ENCODE measurements around the gene COLEC12.

Gene COLEC12

DNA sequence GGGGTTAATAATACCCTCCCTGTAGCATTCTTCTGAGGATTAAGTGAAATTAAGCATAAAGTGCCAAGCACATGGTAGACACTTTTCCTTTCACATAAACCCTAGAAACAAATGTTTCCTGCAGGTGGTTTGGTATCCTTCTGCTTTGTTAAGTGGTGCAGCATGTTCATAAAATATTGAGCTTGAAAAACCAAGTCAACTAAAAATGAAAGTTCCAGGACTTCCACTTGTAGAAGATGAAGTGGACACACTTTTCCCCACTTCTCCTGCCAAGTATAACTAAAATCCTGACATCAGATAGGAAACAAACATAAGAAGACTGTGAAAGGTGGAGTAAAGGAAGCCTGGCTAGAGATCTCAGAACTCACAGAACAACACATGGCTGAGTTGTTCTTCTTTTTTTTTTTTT is 90.5 kb downstream of the COLEC12 start:
- Histone ChIP-seq H3K9ac (ENCODE audit: low read length) (no peak overlapping the region), H3F3A (ENCODE audit: insufficient read depth) (no peaks in the 10 kb centered on the region), H3K79me2 (ENCODE audit: insufficient read depth, low read length) (no peaks in the 10 kb centered on the region), H3K27ac (ENCODE audit: low read depth, low read length) (no peak overlapping the region), H4K20me1 (ENCODE audit: low read depth, low read length) (no peaks in the 10 kb centered on the region), H3K27me3 (ENCODE audit: low read length) (no peaks in the 10 kb centered on the region), H3K4me3 (ENCODE audit: insufficient read depth, low read length, poor library complexity, severe bottlenecking) (no peak overlapping the region), H3K4me2 (ENCODE audit: low read depth, low read length, poor library complexity, severe bottlenecking) (no peak overlapping the region), H2AFZ (ENCODE audit: low read depth, low read length, severe bottlenecking) (no peak overlapping the region), H3K36me3 (ENCODE audit: low read length) (no peaks in the 10 kb centered on the region), H3K9me3 (ENCODE audit: insufficient read depth, low read length) (no peaks in the 10 kb centered on the region), H3K9me2 (replicated peaks; ENCODE audit: insufficient read depth, low read length) (no peaks in the 10 kb centered on the region)
- TF ChIP-seq CTCF (IDR thresholded peaks at IDR 0.05; ENCODE audit: insufficient read depth, low read length, poor library complexity, severe bottlenecking) (no peak), EZH2phosphoT487 (conservative IDR thresholded peaks at IDR 0.05; ENCODE audit: low read length) (no peak)

- no peaks in the 10 kb centered on the region for H3K27me3 ChIP-seq (ENCODE audit: low read length)
- H3K9me3 ChIP-seq (ENCODE audit: insufficient read depth, low read length): no peaks in the 10 kb centered on the region
- no peak overlapping the region for H2AFZ ChIP-seq (ENCODE audit: low read depth, low read length, severe bottlenecking)
- no peaks in the 10 kb centered on the region for H3K9me2 ChIP-seq (replicated peaks; ENCODE audit: insufficient read depth, low read length)
- H3K36me3 ChIP-seq (ENCODE audit: low read length): no peaks in the 10 kb centered on the region
- H3K4me3 ChIP-seq (ENCODE audit: insufficient read depth, low read length, poor library complexity, severe bottlenecking): no peak overlapping the region
- H3K27ac ChIP-seq (ENCODE audit: low read depth, low read length): no peak overlapping the region
- H4K20me1 ChIP-seq (ENCODE audit: low read depth, low read length): no peaks in the 10 kb centered on the region
- TF ChIP-seq CTCF (IDR thresholded peaks at IDR 0.05; ENCODE audit: insufficient read depth, low read length, poor library complexity, severe bottlenecking) (no peak), EZH2phosphoT487 (conservative IDR thresholded peaks at IDR 0.05; ENCODE audit: low read length) (no peak)
- H3K4me2 ChIP-seq (ENCODE audit: low read depth, low read length, poor library complexity, severe bottlenecking): no peak overlapping the region
- H3K9ac ChIP-seq (ENCODE audit: low read length): no peak overlapping the region
- H3F3A ChIP-seq (ENCODE audit: insufficient read depth): no peaks in the 10 kb centered on the region
- no peaks in the 10 kb centered on the region for H3K79me2 ChIP-seq (ENCODE audit: insufficient read depth, low read length)
These were observed 92.1 kb downstream of the COLEC12 start for GRCh38 chr18:408367-408766.

- no peaks in the 10 kb centered on the region for H3K79me2 ChIP-seq (ENCODE audit: insufficient read depth, low read length)
- H3F3A ChIP-seq (ENCODE audit: insufficient read depth): no peaks in the 10 kb centered on the region
- no peak overlapping the region for H3K4me3 ChIP-seq (ENCODE audit: insufficient read depth, low read length, poor library complexity, severe bottlenecking)
- no peaks in the 10 kb centered on the region for H3K36me3 ChIP-seq (ENCODE audit: low read length)
- TF ChIP-seq CTCF (IDR thresholded peaks at IDR 0.05; ENCODE audit: insufficient read depth, low read length, poor library complexity, severe bottlenecking) (no peak), EZH2phosphoT487 (conservative IDR thresholded peaks at IDR 0.05; ENCODE audit: low read length) (no peak)
- no peak overlapping the region for H3K27ac ChIP-seq (ENCODE audit: low read depth, low read length)
- no peaks in the 10 kb centered on the region for H3K9me2 ChIP-seq (replicated peaks; ENCODE audit: insufficient read depth, low read length)
- no peak overlapping the region for H3K9ac ChIP-seq (ENCODE audit: low read length)
- no peaks in the 10 kb centered on the region for H4K20me1 ChIP-seq (ENCODE audit: low read depth, low read length)
- H3K9me3 ChIP-seq (ENCODE audit: insufficient read depth, low read length): no peaks in the 10 kb centered on the region
- no peak overlapping the region for H2AFZ ChIP-seq (ENCODE audit: low read depth, low read length, severe bottlenecking)
- no peaks in the 10 kb centered on the region for H3K27me3 ChIP-seq (ENCODE audit: low read length)
- no peak overlapping the region for H3K4me2 ChIP-seq (ENCODE audit: low read depth, low read length, poor library complexity, severe bottlenecking)
These were observed 92.8 kb downstream of the COLEC12 start for GRCh38 chr18:407626-408224.
